ENCODE data around the gene PQBP1.

The PQBP1 gene

GRCh38 chrX:48910926-48911411, 13.2 kb downstream of the PQBP1 start:
- peak overlapping the region; percentile 80 for H3K4me3 ChIP-seq (ENCODE audit: low read depth, low read length)
- TF ChIP-seq CTCF (conservative IDR thresholded peaks at IDR 0.05; ENCODE audit: low read depth, low read length) = no peak
- peak; percentile 48 for DNase-seq (ENCODE audit: low read depth)

GRCh38 chrX:48911412-48912182, 13.9 kb downstream of the PQBP1 start, which contains the start of gene SLC35A2:
Gene SLC35A2 (minus strand): TSS chrX:48911646. CDS start chrX:48911636, 10 bp downstream.
- H3K4me3 ChIP-seq (ENCODE audit: low read depth, low read length) = peak within 1 kb of the TSS; percentile 80
- TF ChIP-seq CTCF (conservative IDR thresholded peaks at IDR 0.05; ENCODE audit: low read depth, low read length) = no peak
- peak; percentile 83 for DNase-seq (ENCODE audit: low read depth)

- TF ChIP-seq CTCF (conservative IDR thresholded peaks at IDR 0.05; ENCODE audit: low read depth, low read length) = no peak
- DNase-seq (ENCODE audit: low read depth) = no peak
- H3K4me3 ChIP-seq (ENCODE audit: low read depth, low read length) = no peak overlapping the region
These were observed 16.1 kb downstream of the PQBP1 start for GRCh38 chrX:48913605-48914366.

GRCh38 chrX:48914593-48915493, 17.1 kb downstream of the PQBP1 start:
- no peak overlapping the region for H3K4me3 ChIP-seq (ENCODE audit: low read depth, low read length)
- no peak for TF ChIP-seq CTCF (conservative IDR thresholded peaks at IDR 0.05; ENCODE audit: low read depth, low read length)
- DNase-seq (ENCODE audit: low read depth) = no peak

GRCh38 chrX:48917139-48918001, 19.6 kb downstream of the PQBP1 start:
- DNase-seq (ENCODE audit: low read depth) = peak; percentile 91
- peak; percentile 80 for TF ChIP-seq CTCF (conservative IDR thresholded peaks at IDR 0.05; ENCODE audit: low read depth, low read length)
- H3K4me3 ChIP-seq (ENCODE audit: low read depth, low read length) = peak overlapping the region; percentile 64

- DNase-seq (ENCODE audit: low read depth) = no peak
- TF ChIP-seq CTCF (conservative IDR thresholded peaks at IDR 0.05; ENCODE audit: low read depth, low read length) = no peak
- peak overlapping the region; percentile 64 for H3K4me3 ChIP-seq (ENCODE audit: low read depth, low read length)
These were observed 20.5 kb downstream of the PQBP1 start for GRCh38 chrX:48918301-48918642.

Measured in choroid plexus epithelial cell (primary cell).